K562 (cell line): ENCODE data around the gene PPIL1. TPM values are rescaled to one million over a fixed set of nuclear protein-coding genes. Genes with fewer than 3 reads are reported as not detected.

Source experiments
- ATAC-seq: fragments of 200-7000 bp; cut with Tn5 transposase; 3 replicates; pipeline ENCODE4 v1.9.1; 2020; ENCODE audit warnings: moderate library complexity
- BruUV-seq: library from RNA; stranded (reverse); fragments of 400-500 nt; replicated peaks from 2 replicates; lab custom pipeline; 2021; lab: Mats Ljungman, UMichigan
- CTCF ChIA-PET: fragments of 300-600 bp; formaldehyde crosslinking; extraction: SDS; loops from one replicate; lab custom pipeline; 2021; ENCODE audit warnings: low intra/inter-chr PET ratio; lab: Yijun Ruan, JAX
- POLR2A ChIA-PET: fragments of 300-600, 350-650 bp; sonication (Branson Sonifier 250); formaldehyde crosslinking; extraction: SDS; loops from one replicate; lab custom pipeline; 2021; ENCODE audit warnings: antibody characterized with exemption, inconsistent platforms; lab: Yijun Ruan, JAX
- DNase-seq, 4 experiments: peaks; one replicate each; pipeline versions ENCODE4 v3.0.0 to v3.0.0-alpha.2; 2011 to 2018; ENCODE audit warnings: low spot score in 3 of 4, mixed read lengths in 3 of 4; ENCODE audit errors: extremely low read depth in 1 of 4
- FAIRE-seq: peaks from 2 replicates; lab custom pipeline; 2011; peaks lifted over from hg19 to GRCh38; lab: Jason Lieb, UNC
- H2AFZ ChIP-seq: 2 replicates; pipeline ENCODE4 v1.6.0; 2011; ENCODE audit warnings: low read depth, low read length, control low read depth, inconsistent platforms
- H3K27ac ChIP-seq: fragments of 200-600 bp; 3 replicates; pipeline ENCODE4 v1.8.0; 2011; ENCODE audit warnings: low read depth, mild to moderate bottlenecking, control low read depth, inconsistent platforms, low read length, moderate library complexity, mixed read lengths; ENCODE audit errors: extremely low read depth
- H3K27me3 ChIP-seq, 2 experiments: fragments of 300-600 bp in 1 of 2; 2 replicates in 1 of 2; 3 replicates in 1 of 2; pipeline versions ENCODE4 v1.6.0 to v1.8.0; 2011; ENCODE audit warnings: inconsistent platforms in 2 of 2, low read length in 2 of 2, mild to moderate bottlenecking in 1 of 2, mixed read lengths in 1 of 2, moderate library complexity in 1 of 2; ENCODE audit not compliant: control insufficient read depth in 2 of 2, insufficient read depth in 2 of 2
- H3K36me3 ChIP-seq: fragments of 300-600 bp; 3 replicates; pipeline ENCODE4 v1.8.0; 2011; ENCODE audit warnings: mild to moderate bottlenecking, low read length, inconsistent platforms; ENCODE audit not compliant: control insufficient read depth, insufficient read depth
- H3K4me1 ChIP-seq, 2 experiments: fragments of 200-600 bp in 1 of 2; replicated peaks in 1 of 2; 2 replicates in 1 of 2; 3 replicates in 1 of 2; pipeline versions ENCODE4 v1.5.1 to v1.8.0; 2011; ENCODE audit warnings: inconsistent platforms in 2 of 2, low read length in 2 of 2, mild to moderate bottlenecking in 1 of 2, mixed read lengths in 1 of 2, moderate library complexity in 1 of 2; ENCODE audit not compliant: control insufficient read depth in 2 of 2, insufficient read depth in 2 of 2
- H3K4me2 ChIP-seq: 2 replicates; pipeline ENCODE4 v1.6.1; 2011; ENCODE audit warnings: low read length, control low read depth, inconsistent platforms, mixed read lengths; ENCODE audit not compliant: insufficient read depth
- H3K4me3 ChIP-seq: fragments of 200-600 bp; sonication (generic), shearing (Covaris generic); 2 replicates; pipeline ENCODE4 v1.5.1; 2016; ENCODE audit warnings: control low read depth, inconsistent platforms
- H3K79me2 ChIP-seq: fragments of 200-600 bp; 3 replicates; pipeline ENCODE4 v1.8.0; 2011; ENCODE audit warnings: low read length, inconsistent platforms; ENCODE audit not compliant: control insufficient read depth, insufficient read depth
- H3K9ac ChIP-seq, 2 experiments: 2 replicates each; pipeline versions ENCODE4 v1.6.0 to v1.6.1; 2011; ENCODE audit warnings: low read depth in 2 of 2, low read length in 2 of 2, control low read depth in 1 of 2, inconsistent platforms in 1 of 2, mild to moderate bottlenecking in 1 of 2, mixed read lengths in 1 of 2; ENCODE audit not compliant: insufficient read depth in 1 of 2
- H3K9me1 ChIP-seq: one replicate; pipeline ENCODE4 v1.6.0; 2011; ENCODE audit warnings: inconsistent platforms, mild to moderate bottlenecking, low read length, moderate library complexity; ENCODE audit not compliant: control insufficient read depth, insufficient read depth
- H3K9me3 ChIP-seq: replicated peaks from 2 replicates; pipeline ENCODE4 v1.5.1; 2011; ENCODE audit warnings: low read depth, low read length, inconsistent platforms; ENCODE audit not compliant: control insufficient read depth, insufficient read depth
- H4K20me1 ChIP-seq: replicated peaks from 2 replicates; pipeline ENCODE4 v1.6.1; 2011; ENCODE audit warnings: low read length, inconsistent platforms, mixed read lengths; ENCODE audit not compliant: control insufficient read depth, insufficient read depth
- ARID4B ChIP-seq: sonication (generic); formaldehyde crosslinking; IDR thresholded peaks from 2 replicates; pipeline ENCODE4 v1.8.0; 2022; ENCODE audit warnings: mild to moderate bottlenecking, missing genetic modification reagents
- MAX ChIP-seq: sonication (generic); formaldehyde crosslinking; IDR thresholded peaks from 2 replicates; pipeline ENCODE4 v1.9.0; 2022; ENCODE audit warnings: mild to moderate bottlenecking, missing genetic modification reagents
- PKNOX1 ChIP-seq: fragments of 450-650 bp; IDR thresholded peaks from 2 replicates; pipeline ENCODE4 v1.6.1; 2016
- RBBP5 ChIP-seq: fragments of 200-600 bp; sonication (generic); IDR thresholded peaks from 2 replicates; pipeline ENCODE4 v1.6.1; 2012; ENCODE audit warnings: borderline replicate concordance, mild to moderate bottlenecking, low read length, control low read depth, inconsistent platforms; ENCODE audit not compliant: insufficient read depth, poor library complexity, severe bottlenecking
- XRCC5 ChIP-seq: fragments of 200-400 bp; formaldehyde crosslinking; IDR thresholded peaks from 2 replicates; pipeline ENCODE4 v1.6.1; 2017; ENCODE audit warnings: low read depth, mild to moderate bottlenecking, low read length
- WGBS: fragments of 100-300 bp; shearing (Covaris generic); methylation state at CpG from one replicate; pipeline ENCODE4 v1.1.6; 2016; ENCODE audit warnings: low coverage, mixed read lengths; ENCODE audit not compliant: insufficient coverage; ENCODE audit errors: missing lambda C conversion rate; 5-methylcytosine and 5-hydroxymethylcytosine counted together
- in situ Hi-C: fragments of 300-500 bp; cut with MboI; formaldehyde crosslinking; loops from 4 replicates; pipeline ENCODE4 v1.15.0; 2018; ENCODE audit warnings: inconsistent platforms, mixed read lengths
- intact Hi-C: fragments of 100-400 bp; cut with micrococcal nuclease; formaldehyde crosslinking; loops from 2 replicates; pipeline ENCODE4 v1.14.2; 2022
- polyA plus RNA-seq, 8 experiments: library from polyadenylated mRNA; depleted of rRNA in 4 of 8; stranded (reverse) in 5 of 8; unstranded in 3 of 8; fragments of >200 nt; fragmentation: Nextera tagmentation in 2 of 8; fragmentation: Illumina TruSeq in 1 of 8; extraction: Ambion mirVana in 2 of 8; extraction: Trizol in 1 of 8; gene quantifications; 2 replicates each; pipeline versions ENCODE4 v1.2.1 to v1.2.3, GENCODE V29; 2011 to 2014; ENCODE audit warnings: inconsistent platforms in 1 of 8, missing spikeins in 1 of 8
- total RNA-seq, 7 experiments: library from RNA; depleted of rRNA in 6 of 7; stranded (reverse); fragments of >200 nt in 6 of 7; fragmentation: Illumina TruSeq in 2 of 7; extraction: Trizol in 2 of 7; gene quantifications; 2 replicates each; pipeline versions ENCODE4 v1.2.1 to v1.2.3, GENCODE V29; 2011 to 2021; ENCODE audit warnings: low replicate concordance in 1 of 7

Gene PPIL1
- total and polyA plus RNA-seq, 9 of the 15 experiments (the other 6 are each of a cell fraction or from before 2014, with no cell fraction given) = 65.8 to 205 (median 130) TPM

GRCh38 chr6:36875250-36875633, 639 bp upstream of the PPIL1 start (continued):
- TF ChIP-seq ARID4B = no peak

DNA sequence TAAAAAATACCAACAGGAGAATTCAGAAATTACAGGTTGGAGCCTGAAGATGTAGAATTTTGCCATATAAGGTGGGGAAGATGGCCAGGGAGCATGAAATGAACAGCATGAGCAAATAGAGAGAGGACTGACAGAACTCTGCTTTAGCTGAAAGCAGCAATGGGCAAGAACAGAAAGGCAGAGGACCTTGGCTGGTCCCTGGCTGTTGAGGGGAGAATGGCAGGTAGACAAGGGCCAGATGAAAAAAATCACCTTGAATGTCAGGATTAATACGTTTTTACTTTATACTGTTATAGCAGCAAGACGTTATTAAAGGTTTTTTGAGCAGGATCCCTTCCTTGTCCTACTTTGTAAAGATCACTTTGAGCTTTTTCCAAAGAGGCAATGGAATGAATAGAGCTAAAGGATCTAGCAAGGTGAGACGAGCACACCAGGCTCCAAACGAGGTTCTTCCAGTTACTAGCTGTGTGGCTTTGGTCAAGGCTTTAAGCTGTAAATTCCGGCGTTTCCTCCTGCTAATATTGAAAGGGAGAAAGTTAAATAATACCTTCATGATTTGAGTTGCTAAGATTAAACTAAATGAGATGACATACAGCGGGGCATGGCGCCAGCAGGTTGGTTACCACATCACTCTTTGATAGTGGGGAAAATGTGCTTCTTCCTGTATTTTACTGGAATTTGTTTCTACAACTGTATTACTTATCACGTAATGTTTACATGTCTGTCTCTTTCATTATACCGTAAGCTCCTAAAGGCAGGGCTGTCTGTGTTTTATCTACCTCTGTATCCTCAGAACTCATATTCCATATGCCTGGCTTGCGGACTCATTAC, 776 bp downstream of the PPIL1 start:
- TSS peak; percentile 65 for BruUV-seq
- H3K79me2 ChIP-seq = peaks cover 56% of the 10 kb centered on the region
- peaks cover 45% of the 10 kb centered on the region for H3K36me3 ChIP-seq
- H3K4me1 ChIP-seq = peaks cover 0 to 28% of the 10 kb centered on the region in 2 experiments; a peak in 2 of 5 replicates
- H3K9me3 ChIP-seq = no peaks in the 10 kb centered on the region
- peak overlapping the region; percentile 100 for H2AFZ ChIP-seq
- WGBS = under 1% methylated on average over 11 of the region's 11 CpGs
- H4K20me1 ChIP-seq = no peaks in the 10 kb centered on the region
- DNase-seq (peak in 2 of 4 experiments; percentile 60 to 61), ATAC-seq (peak; percentile 68), FAIRE-seq (peak; percentile 60)
- POLR2A ChIA-PET = interaction anchor here (0.6 to 7.8 kb wide), 19 partner anchors 9 to 905 kb away, joined by 3 to 80 read pairs (median 4); partner anchors contain the start of genes C6orf89, MTCH1 and PI16
- H3K4me3 ChIP-seq = peak overlapping the region; percentile 76
- peak overlapping the region; percentile 100 for H3K27ac ChIP-seq
- H3K9ac ChIP-seq = peak overlapping the region; percentile 98 to 100
- CTCF ChIA-PET = interaction anchor here (0.6 kb wide), 1 partner anchor 10 kb away, joined by 3 read pairs; no protein-coding TSS in a partner anchor
- in situ Hi-C loops (no loop called here), intact Hi-C loops (no loop called here)
- H3K27me3 ChIP-seq = no peaks in the 10 kb centered on the region
- no peaks in the 10 kb centered on the region for H3K9me1 ChIP-seq
- H3K4me2 ChIP-seq = peak overlapping the region; percentile 99
- TF ChIP-seq XRCC5 (no peak), PKNOX1 (0 out of 2 replicates have a peak, but pooled peaks have one; percentile 8), MAX (CRISPR knock-in tag) (no peak), RBBP5 (no peak)
